PC-9 (cell line): Measurements from ENCODE around the gene ADORA1. TPM values are rescaled to one million over a fixed set of nuclear protein-coding genes. Genes with fewer than 3 reads are reported as not detected.

ENCODE experiments used
- BruUV-seq: library from RNA; stranded (reverse); fragments of 400-500 nt; replicated peaks from 2 replicates; lab custom pipeline; 2021; lab: Mats Ljungman, UMichigan
- CTCF ChIA-PET: fragments of 300-600 bp; sonication (Branson Sonifier 250); formaldehyde crosslinking; loops from one replicate; lab custom pipeline; 2022; ENCODE audit warnings: antibody characterized with exemption; lab: Charles Lee
- POLR2A ChIA-PET: fragments of 300-600 bp; sonication (Branson Sonifier 250); formaldehyde crosslinking; loops from one replicate; lab custom pipeline; 2022; ENCODE audit warnings: antibody characterized with exemption; ENCODE audit not compliant: unreplicated experiment; lab: Charles Lee
- DNase-seq, 2 experiments: peaks; one replicate each; pipeline versions ENCODE4 v3.0.0 to v3.0.0-alpha.2; 2015 to 2022; ENCODE audit warnings: mixed read lengths in 1 of 2
- H2AFZ ChIP-seq: fragments of 200-600 bp; sonication (generic); 2 replicates; pipeline ENCODE4 v1.8.1; 2017; ENCODE audit warnings: antibody characterized with exemption
- H3F3A ChIP-seq: fragments of 200-600 bp; sonication (generic); 2 replicates; pipeline ENCODE4 v1.8.1; 2017; ENCODE audit warnings: antibody characterized with exemption, mild to moderate bottlenecking, low read depth; ENCODE audit not compliant: insufficient read depth
- H3K27ac ChIP-seq: fragments of 200-600 bp; sonication (generic); 2 replicates; pipeline ENCODE4 v1.6.1; 2016; ENCODE audit warnings: mixed run types
- H3K27me3 ChIP-seq: fragments of 200-600 bp; sonication (generic); 2 replicates; pipeline ENCODE4 v1.6.1; 2016; ENCODE audit warnings: low read depth, mixed run types; ENCODE audit not compliant: insufficient read depth
- H3K36me3 ChIP-seq: fragments of 200-600 bp; sonication (generic); 2 replicates; pipeline ENCODE4 v1.6.1; 2016; ENCODE audit warnings: low read depth, mixed run types
- H3K4me1 ChIP-seq: fragments of 200-600 bp; sonication (generic); replicated peaks from 2 replicates; pipeline ENCODE4 v1.6.1; 2016; ENCODE audit warnings: mixed run types; ENCODE audit not compliant: insufficient read depth
- H3K4me2 ChIP-seq: fragments of 200-600 bp; sonication (generic); 2 replicates; pipeline ENCODE4 v1.6.1; 2017; ENCODE audit warnings: mixed run types
- H3K4me3 ChIP-seq: fragments of 200-600 bp; sonication (generic); 2 replicates; pipeline ENCODE4 v1.6.1; 2016; ENCODE audit warnings: mixed run types
- H3K79me2 ChIP-seq: fragments of 200-600 bp; sonication (generic); 2 replicates; pipeline ENCODE4 v1.6.1; 2017; ENCODE audit warnings: low read depth, mixed run types
- H3K9me2 ChIP-seq: fragments of 200-600 bp; sonication (generic); 2 replicates; pipeline ENCODE4 v1.8.1; 2017; ENCODE audit warnings: mild to moderate bottlenecking; ENCODE audit not compliant: insufficient read depth
- H3K9me3 ChIP-seq: fragments of 200-600 bp; sonication (generic); 2 replicates; pipeline ENCODE4 v1.8.1; 2016; ENCODE audit warnings: low read depth; ENCODE audit not compliant: insufficient read depth
- H4K20me1 ChIP-seq: fragments of 200-600 bp; sonication (generic); 2 replicates; pipeline ENCODE4 v1.8.1; 2017; ENCODE audit not compliant: insufficient read depth
- CTCF ChIP-seq: fragments of 200-600 bp; sonication (generic); conservative IDR thresholded peaks from 2 replicates; pipeline ENCODE4 v1.6.1; 2017; ENCODE audit warnings: mixed run types, antibody characterized with exemption, mild to moderate bottlenecking, moderate library complexity
- EZH2 ChIP-seq: fragments of 200-600 bp; sonication (generic); IDR thresholded peaks from 2 replicates; pipeline ENCODE4 v1.8.0; 2017; ENCODE audit warnings: antibody characterized with exemption, low read depth
- intact Hi-C: fragments of 100-400 bp; cut with micrococcal nuclease; formaldehyde crosslinking; loops from one replicate; pipeline ENCODE4 v1.10.0; 2022; ENCODE audit not compliant: unreplicated experiment
- total RNA-seq: library from RNA; stranded (reverse); gene quantifications from 2 replicates; pipeline ENCODE4 v1.2.3, GENCODE V29; 2021

The ADORA1 gene
- total RNA-seq, 1 experiment from 2014 or later = 8.3 TPM

- ChIA-PET POLR2A (no interaction called here), CTCF (interaction anchor here (0.6 kb wide), 1 partner anchor 1651 kb away, joined by 7 read pairs; no protein-coding TSS in a partner anchor)
- peaks cover 21% of the 10 kb centered on the region for H3K4me1 ChIP-seq
- intact Hi-C loops = no loop called here
- no TSS peak for BruUV-seq
- no peak overlapping the region for H3K27ac ChIP-seq
- H2AFZ ChIP-seq = no peak overlapping the region
- no peak overlapping the region for H3K4me2 ChIP-seq
- H3F3A ChIP-seq = peaks cover 22% of the 10 kb centered on the region
- no peaks in the 10 kb centered on the region for H3K9me2 ChIP-seq
- H3K79me2 ChIP-seq = no peaks in the 10 kb centered on the region
- 0 out of 2 replicates have a peak, but pooled peaks cover 20% of the 10 kb centered on the region for H3K9me3 ChIP-seq
- H4K20me1 ChIP-seq = no peaks in the 10 kb centered on the region
- no peak overlapping the region for H3K4me3 ChIP-seq
- TF ChIP-seq EZH2 = no peak
- TF ChIP-seq CTCF = no peak
- no peak for DNase-seq
- no peaks in the 10 kb centered on the region for H3K36me3 ChIP-seq
- no peaks in the 10 kb centered on the region for H3K27me3 ChIP-seq
Measured at GRCh38 chr1:203098914-203099520, 28.5 kb upstream of the ADORA1 start.

GRCh38 chr1:203099805-203100515, 27.6 kb upstream of the ADORA1 start:
- peaks cover 17% of the 10 kb centered on the region; the same call in 1 of the 2 replicates for H3K9me3 ChIP-seq
- no peaks in the 10 kb centered on the region for H3K9me2 ChIP-seq
- no peak overlapping the region for H3K4me3 ChIP-seq
- H3K27me3 ChIP-seq = no peaks in the 10 kb centered on the region
- H2AFZ ChIP-seq = 0 out of 2 replicates have a peak overlapping the region, but pooled peaks have one; percentile 49
- ChIA-PET CTCF (no interaction called here), POLR2A (no interaction called here)
- H4K20me1 ChIP-seq = no peaks in the 10 kb centered on the region
- H3K27ac ChIP-seq = peak overlapping the region; percentile 63
- peaks cover 22% of the 10 kb centered on the region for H3F3A ChIP-seq
- intact Hi-C loops = no loop called here
- H3K79me2 ChIP-seq = no peaks in the 10 kb centered on the region
- no peak for DNase-seq
- H3K4me1 ChIP-seq = peaks cover 26% of the 10 kb centered on the region
- H3K36me3 ChIP-seq = no peaks in the 10 kb centered on the region
- H3K4me2 ChIP-seq = peak overlapping the region; percentile 71
- BruUV-seq = no TSS peak
- TF ChIP-seq EZH2 (no peak), CTCF (no peak)

GRCh38 chr1:203100516-203100869, 27.0 kb upstream of the ADORA1 start:
- intact Hi-C loops = no loop called here
- Histone ChIP-seq H3F3A (peaks cover 22% of the 10 kb centered on the region), H3K9me2 (no peaks in the 10 kb centered on the region), H3K4me1 (peaks cover 27% of the 10 kb centered on the region), H3K4me2 (peak overlapping the region; percentile 71), H3K9me3 (peaks cover 16% of the 10 kb centered on the region; the same call in 1 of the 2 replicates), H4K20me1 (no peaks in the 10 kb centered on the region), H3K4me3 (no peak overlapping the region), H3K27ac (peak overlapping the region; percentile 63), H2AFZ (0 out of 2 replicates have a peak overlapping the region, but pooled peaks have one; percentile 49), H3K27me3 (no peaks in the 10 kb centered on the region), H3K36me3 (no peaks in the 10 kb centered on the region), H3K79me2 (no peaks in the 10 kb centered on the region)
- TF ChIP-seq EZH2 (no peak), CTCF (no peak)
- ChIA-PET POLR2A (no interaction called here), CTCF (no interaction called here)
- peak; percentile 17 to 96 for DNase-seq
- BruUV-seq = no TSS peak
